HG02981 (cell line): ENCODE results near the gene CABP5.

Experiments used
- ATAC-seq: cut with Tn5 transposase; IDR thresholded peaks from one replicate; pipeline ENCODE4 v1.9.1; 2021; ENCODE audit warnings: mild to moderate bottlenecking, moderate library complexity; ENCODE audit not compliant: unreplicated experiment

CABP5 gene

DNA sequence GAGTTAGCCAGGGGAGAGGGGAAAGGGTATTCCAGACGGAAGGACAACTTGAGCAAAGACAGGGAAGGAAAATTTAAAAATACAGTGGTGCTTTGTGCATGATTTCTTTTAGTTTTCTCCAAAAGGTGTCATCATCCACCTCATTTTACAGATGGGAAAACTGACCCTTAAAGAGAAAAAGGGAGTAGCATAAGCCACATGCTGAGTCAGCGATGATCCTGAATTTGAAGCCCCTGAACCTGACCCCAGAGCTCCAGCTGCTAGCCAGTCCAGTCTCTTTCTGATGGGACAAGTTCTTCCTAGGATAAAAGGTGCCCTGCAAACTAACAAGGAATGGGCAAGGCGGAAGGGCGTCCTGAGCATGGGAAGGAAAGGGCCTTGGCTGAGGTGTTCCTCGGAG is 10.3 kb downstream of the CABP5 start:
- no peak for ATAC-seq

DNA sequence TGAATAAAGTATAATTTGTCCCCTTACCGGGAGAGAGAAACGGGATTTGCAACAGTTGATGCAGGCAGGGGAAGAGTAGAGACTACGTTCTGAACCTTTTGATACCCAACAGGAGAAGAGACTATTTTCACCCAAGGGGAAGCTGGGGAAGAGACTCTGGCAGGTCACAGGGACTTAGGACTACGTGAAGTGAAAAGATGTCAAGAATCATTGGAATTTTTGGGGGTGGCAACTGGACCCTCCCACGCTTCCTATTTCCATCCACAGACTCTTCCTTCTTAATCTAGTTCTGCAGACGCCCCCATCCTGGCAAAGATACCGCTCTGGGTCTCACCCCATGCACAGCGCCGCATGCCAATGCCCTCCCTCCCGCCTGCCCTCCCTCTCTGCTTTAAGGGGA is 13.8 kb downstream of the CABP5 start:
- no peak for ATAC-seq

DNA sequence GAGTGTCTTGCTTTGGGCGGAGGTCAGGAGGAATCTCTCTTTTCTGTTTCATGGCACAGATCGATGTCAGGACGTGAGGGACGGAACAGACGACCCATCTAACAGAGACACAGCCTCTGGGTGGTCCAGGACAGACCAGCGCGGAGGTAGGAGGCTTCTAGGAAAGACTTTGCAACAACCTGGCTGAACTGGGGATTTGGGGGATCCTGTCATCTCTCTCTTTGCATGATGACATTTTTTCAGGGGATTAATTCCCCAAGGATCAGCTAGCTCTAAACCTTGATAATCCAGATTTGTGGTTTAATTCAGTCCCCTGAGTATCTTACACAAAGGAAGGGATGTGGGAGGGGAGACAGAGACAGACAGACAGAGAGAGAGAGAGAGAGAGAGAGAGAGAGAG is 14.4 kb downstream of the CABP5 start:
- ATAC-seq = no peak

DNA sequence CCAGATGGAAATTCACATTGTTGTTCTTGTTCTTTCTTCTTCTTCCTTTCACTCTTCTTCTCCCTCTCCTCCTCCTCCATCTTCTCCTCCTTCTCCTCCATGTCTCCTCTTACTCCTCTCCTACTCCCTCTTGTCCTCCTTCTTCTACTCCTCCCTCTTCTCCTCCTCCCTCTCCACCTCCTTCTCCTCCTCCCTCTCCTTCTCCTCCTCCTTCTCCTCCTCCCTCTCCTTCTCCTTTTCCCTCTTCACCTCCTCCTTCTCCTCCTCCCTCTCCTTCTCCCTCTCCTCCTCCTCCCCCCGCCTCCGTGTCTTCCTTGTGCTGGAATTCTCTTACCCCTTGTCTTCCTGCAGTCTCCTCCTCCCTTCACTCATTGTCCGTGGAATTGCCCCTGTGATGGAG is 18.4 kb downstream of the CABP5 start:
- no peak for ATAC-seq

DNA sequence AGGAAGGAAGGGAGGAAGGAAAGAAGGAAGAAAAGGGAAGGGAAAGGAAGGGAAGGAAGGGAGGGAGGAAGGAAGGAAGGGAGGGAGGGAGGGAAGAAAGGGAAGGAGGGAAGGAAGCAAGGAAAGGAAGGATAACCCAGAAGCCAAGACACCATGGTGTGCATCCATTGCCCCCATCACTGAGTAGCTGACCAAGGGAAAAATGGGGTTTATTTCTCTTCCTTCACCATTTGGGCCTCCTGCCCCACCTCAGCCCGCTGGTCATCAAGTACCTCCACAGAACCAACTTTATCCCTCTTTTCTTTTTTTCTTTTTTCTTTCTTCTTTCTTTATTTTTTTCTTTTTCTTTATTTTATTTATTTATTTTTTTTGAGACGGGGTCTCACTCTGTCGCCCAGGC is 20.4 kb downstream of the CABP5 start:
- ATAC-seq = no peak

DNA sequence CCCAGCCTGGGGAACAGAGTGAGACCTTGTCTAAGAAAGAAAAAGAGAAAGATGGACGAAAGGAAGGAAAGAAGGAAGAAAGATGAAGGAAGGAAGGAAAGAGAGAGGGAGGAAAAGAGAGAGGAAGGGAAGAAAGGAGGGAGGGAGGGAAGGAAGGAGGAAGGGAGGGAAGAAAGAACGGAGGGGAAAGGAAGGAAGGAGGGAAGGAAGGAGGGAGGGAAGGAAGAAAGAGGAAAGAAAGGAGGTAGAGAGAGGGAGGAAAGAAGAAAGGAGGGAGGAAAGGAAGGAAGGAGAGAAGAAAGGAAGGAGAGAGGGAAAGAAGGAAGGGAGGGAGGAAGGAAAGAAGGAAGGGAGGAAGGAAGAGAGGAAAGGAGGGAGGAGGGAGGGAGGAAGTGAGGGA is 20.9 kb downstream of the CABP5 start:
- no peak for ATAC-seq

DNA sequence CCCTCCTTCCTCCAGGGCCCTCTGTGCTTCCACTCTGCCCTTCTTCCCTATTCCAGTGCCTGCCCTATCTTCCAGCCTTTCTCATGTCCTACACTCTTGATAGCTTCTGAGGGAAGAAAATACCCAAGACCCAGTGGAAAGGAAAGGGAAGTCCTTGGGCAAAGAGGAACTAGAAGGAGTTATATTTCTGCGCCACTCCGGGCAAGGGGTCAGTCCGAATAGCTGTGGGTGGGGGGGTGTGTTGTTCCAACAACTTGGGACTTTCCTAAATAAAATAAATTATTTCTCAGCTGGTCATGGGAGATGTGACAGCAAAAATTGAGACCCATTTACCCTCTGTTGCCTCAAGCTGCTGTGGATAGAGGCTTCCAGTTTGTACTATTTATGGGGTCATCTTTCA is 23.2 kb downstream of the CABP5 start:
- ATAC-seq = no peak

DNA sequence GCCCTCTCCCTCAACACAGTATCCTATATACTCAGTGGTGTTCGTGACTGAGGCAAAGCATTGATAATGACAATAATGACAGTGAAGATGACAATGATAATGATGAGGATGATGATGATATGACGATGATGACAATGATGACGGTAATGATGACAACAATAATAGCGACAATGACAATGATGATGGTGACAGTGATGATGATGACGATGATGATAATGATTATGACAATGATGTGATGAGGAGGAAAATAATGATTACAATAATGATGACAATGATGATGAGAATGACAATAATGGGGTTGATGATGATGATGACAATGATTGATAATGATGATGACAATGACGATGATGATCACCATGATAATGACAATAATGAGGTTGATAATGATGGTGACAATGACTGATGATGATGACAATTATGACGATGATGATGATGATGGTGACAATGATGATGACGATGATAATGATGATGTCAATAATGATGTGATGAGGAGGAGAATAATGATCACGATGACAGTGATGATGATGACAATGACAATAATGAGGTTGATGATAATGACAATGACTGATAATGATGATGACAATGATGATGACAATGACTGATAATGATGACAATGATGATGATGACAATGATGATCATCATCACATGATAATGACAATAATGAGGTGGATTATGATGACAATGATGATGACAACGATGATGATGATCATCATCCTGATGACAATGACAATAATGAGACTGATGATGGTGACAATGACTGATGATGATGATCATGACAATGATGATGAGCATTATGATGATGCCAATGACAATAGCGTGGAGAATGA is 32.7 kb downstream of the CABP5 start:
- no peak for ATAC-seq

DNA sequence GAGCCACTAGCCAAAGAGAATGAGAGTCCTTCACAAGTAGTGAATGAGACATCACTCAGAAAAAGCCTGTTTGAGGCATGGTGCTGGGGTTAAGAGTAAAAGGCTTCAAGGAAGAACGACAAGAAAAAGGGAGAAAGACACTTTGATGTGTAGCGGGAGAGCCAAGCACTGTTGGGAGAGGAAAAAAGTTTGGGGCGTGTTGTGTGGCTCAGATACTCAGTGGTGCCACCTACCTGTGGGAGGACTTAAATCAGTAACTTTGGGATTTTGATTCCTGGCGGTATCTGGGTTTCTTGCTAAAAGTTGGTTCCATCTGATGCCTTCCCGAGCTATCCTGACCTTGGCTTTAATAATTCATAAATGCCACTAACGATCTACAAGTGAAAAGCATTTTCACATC is 37.1 kb downstream of the CABP5 start:
- no peak for ATAC-seq

DNA sequence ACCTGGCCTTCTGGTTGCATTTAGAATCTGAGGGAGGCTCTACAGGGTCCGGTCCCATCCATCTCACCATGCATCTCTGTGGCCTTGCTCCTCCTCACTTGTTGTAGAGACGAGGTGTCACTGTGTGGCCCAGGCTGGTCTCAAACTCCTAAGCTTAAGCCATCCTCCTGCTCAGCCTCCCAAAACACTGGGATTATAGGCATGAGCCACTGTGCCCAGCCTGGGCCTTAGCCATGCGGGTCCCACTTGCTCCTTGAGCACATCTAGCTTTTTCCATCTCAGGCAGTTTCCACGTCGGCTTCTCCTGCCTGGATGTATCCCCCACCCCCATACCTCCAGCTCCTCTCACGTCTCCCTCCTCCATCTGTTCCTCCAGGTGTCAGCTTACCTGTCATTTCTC is 39.6 kb downstream of the CABP5 start:
- no peak for ATAC-seq

DNA sequence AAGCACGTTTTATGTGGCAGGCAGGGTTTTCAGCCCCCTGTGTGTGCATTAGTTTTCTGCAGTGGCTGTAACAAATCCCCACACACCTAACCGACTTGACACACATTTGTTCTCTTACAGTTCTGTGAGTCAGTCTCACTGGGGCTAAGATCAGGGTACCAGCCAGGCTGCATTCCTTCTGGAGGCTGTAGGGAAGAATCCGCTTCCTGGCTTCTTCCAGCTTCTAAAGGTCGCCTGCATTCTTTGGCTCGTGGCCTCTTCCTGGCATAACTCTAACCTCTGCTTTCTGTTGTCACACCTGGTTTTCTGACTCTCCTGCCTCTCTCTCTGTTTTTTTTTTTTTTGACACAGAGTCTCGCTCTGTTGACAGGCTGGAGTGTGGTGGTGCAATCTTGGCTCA is 43.0 kb downstream of the CABP5 start:
- ATAC-seq = no peak

DNA sequence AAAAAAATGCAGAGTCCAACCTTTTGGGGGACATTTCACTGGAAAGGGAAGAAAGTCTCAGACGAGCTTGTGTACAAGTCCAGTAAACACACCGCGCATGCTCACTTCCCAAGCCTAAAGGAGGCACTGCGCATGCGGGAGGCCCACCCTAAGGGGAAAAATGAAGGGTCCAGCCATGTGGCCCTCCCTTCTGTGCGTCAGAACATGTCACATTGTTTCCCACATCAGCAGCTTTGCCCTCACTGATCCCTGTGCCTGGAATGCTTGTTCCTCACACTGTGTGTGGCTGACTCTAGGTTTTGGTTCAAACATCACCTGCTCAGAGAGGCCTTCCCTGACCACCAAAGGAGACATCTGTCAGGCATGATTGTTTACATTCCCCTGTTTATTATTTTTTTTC is 45.1 kb downstream of the CABP5 start:
- ATAC-seq = no peak

DNA sequence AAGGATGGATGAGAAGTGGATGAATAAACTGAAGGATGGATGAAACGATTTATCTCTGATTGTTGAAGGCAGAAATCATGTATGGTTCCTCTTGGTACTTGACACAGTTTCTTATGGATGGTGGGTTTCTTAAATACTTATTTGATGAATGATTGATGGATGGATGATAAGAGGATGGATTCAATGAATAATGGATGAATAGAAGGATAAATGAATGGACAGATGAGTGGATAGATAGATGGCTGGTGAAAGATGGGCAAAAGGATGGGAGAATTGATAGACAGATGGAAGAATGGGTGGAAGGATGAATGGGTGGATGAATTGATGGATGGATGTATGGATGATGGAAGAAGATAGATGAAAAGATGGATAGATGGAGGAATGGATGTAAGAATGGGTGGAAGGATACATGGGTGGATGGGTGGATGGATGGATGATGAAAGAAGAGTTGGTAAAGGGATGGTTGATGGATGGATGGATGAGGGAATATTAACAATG is 47.6 kb downstream of the CABP5 start:
- ATAC-seq = no peak

DNA sequence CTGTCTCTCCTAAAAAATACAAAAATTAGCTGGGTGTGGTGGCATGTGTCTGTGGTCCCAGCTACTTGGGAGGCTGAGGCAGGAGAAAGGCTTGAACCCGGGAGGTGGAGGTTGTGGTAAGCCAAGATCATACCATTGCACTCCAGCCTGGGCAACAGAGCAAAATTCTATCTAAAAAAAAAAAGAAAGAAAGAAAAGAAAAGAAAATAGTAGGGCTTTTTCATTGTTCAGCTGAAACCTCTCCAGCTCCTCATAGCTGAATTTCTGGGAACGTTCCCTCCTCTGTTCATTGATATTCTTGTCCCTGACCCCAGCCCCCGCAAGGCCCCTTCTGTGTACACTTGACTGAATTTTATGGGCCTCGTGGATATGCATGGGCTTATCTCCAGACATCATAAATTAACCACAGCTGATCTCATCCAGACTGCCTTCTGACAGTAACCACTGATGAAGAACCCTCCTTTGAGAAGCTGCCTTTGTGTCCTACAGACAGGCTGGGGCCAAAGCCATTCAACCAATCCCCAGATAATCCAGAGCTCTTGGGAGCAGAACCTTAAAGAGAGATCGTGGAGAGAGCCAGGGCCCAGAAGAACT is 49.6 kb downstream of the CABP5 start, which contains the start of gene ELSPBP1:
ELSPBP1 (plus strand) TSS at position 424 of the 594 bp plus-strand sequence. CDS start 14,036 bp downstream, outside the sequence.
- ATAC-seq = no peak

DNA sequence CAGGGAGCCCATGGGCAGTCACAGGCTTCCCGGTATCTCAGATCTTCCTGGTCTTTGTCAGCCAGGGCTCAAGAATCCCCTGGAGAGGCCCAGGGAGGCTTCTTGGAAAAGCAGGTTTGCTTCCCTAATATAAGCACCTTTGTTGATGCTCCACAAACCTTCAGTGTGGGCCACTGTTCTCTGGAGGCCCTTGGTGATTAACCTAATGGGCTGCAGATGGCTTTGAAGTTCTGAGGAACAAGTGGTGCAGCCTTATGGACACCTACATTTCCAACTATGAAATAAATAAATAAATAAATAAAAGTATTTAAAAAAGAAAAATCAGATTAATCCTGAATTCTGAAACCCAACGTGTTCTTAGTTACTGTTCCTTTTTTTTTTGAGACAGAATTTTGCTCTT is 51.8 kb downstream of the CABP5 start, which contains the start of gene BSPH1:
BSPH1 (minus strand) TSS at position 101 of the 400 bp plus-strand sequence; CDS start at position 12, 89 bp downstream.
- ATAC-seq = no peak

DNA sequence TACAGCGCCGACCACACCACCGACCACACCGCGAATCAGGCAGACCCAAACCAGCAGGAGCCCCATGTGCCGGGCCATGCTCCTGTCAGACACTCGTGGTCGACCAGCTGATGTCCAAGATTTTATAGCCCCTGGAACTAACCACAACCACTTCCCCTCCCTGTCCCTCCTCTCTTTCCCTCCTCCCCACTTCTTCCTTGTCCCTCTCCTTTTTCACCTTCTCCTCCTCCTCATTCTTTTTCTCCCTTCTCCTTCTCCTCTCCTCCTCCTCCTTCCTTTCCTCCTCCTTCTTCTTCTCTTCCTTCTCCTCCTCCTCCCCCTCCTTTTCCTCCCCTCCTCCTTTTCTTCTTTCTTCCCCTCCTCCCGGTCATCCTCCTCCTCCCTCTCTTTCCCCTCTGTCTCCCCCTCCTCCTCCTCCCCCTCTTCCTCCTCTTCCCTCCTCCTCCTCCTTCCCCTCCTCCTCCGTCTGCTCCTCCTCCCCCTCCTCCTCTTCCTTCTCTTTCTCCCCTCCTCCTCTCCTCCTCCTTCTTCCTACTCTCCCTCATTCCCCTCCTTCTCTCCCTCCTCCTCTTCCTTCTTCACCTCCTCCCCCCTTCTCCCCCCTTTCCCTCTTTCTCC is 52.6 kb downstream of the CABP5 start:
- ATAC-seq = no peak
